ENCODE data around the gene SPEG. TPM values are rescaled to one million over a fixed set of nuclear protein-coding genes. Genes with fewer than 3 reads are reported as not detected.

Gene SPEG
- total RNA-seq, 6 experiments from 2014 or later, result 0.24 to 1.5 (median 0.48) TPM

GRCh38 chr2:219466816-219467735 is 32.4 kb downstream of the SPEG start:
- H3K36me3 ChIP-seq, result no peaks in the 10 kb centered on the region
- intact Hi-C loops (cut with DNase I), result no loop called here
- H3K27ac ChIP-seq, result no peak overlapping the region
- DNase-seq, result no peak
- no peaks in the 10 kb centered on the region for H3K27me3 ChIP-seq
- 70% methylated on average over 7 of the region's 28 CpGs for WGBS (ENCODE audit: insufficient coverage, low coverage, low lambda C conversion rate, missing lambda C conversion rate)
- no peak overlapping the region for H3K4me3 ChIP-seq
- no peaks in the 10 kb centered on the region for H3K4me1 ChIP-seq
- TF ChIP-seq POLR2A (IDR thresholded peaks at IDR 0.05) (no peak), CTCF (IDR thresholded peaks at IDR 0.05) (no peak)
- ATAC-seq, result no peak
- no peaks in the 10 kb centered on the region for H3K9me3 ChIP-seq

GRCh38 chr2:219467736-219468075 is 33.1 kb downstream of the SPEG start:
- Histone ChIP-seq H3K27me3 (no peaks in the 10 kb centered on the region), H3K27ac (no peak overlapping the region), H3K4me3 (no peak overlapping the region), H3K9me3 (no peaks in the 10 kb centered on the region), H3K4me1 (no peaks in the 10 kb centered on the region), H3K36me3 (no peaks in the 10 kb centered on the region)
- TF ChIP-seq POLR2A (IDR thresholded peaks at IDR 0.05), result no peak
- TF ChIP-seq CTCF (IDR thresholded peaks at IDR 0.05), result no peak
- intact Hi-C loops (cut with DNase I), result no loop called here
- ATAC-seq, result no peak
- no peak for DNase-seq
- 88% methylated on average over 2 of the region's 2 CpGs for WGBS (ENCODE audit: insufficient coverage, low coverage, low lambda C conversion rate, missing lambda C conversion rate)

- no peak overlapping the region for H3K4me3 ChIP-seq
- no peak for ATAC-seq
- no peak overlapping the region for H3K27ac ChIP-seq
- no peaks in the 10 kb centered on the region for H3K4me1 ChIP-seq
- TF ChIP-seq POLR2A (IDR thresholded peaks at IDR 0.05) (no peak), CTCF (IDR thresholded peaks at IDR 0.05) (no peak)
- intact Hi-C loops (cut with DNase I), result no loop called here
- DNase-seq, result no peak
- no peaks in the 10 kb centered on the region for H3K9me3 ChIP-seq
- no CpG with 5 or more reads among the region's 23 CpGs for WGBS (ENCODE audit: insufficient coverage, low coverage, low lambda C conversion rate, missing lambda C conversion rate)
- H3K36me3 ChIP-seq, result no peaks in the 10 kb centered on the region
- H3K27me3 ChIP-seq, result no peaks in the 10 kb centered on the region
These were observed 34.0 kb downstream of the SPEG start for GRCh38 chr2:219468410-219469185.

- Histone ChIP-seq H3K4me3 (no peak overlapping the region), H3K36me3 (no peaks in the 10 kb centered on the region), H3K27me3 (no peaks in the 10 kb centered on the region), H3K27ac (no peak overlapping the region), H3K9me3 (no peaks in the 10 kb centered on the region), H3K4me1 (no peaks in the 10 kb centered on the region)
- DNase-seq (no peak), ATAC-seq (peak in 1 of 4 donors; percentile 22)
- intact Hi-C loops (cut with DNase I), result no loop called here
- no CpG with 5 or more reads among the region's 16 CpGs for WGBS (ENCODE audit: insufficient coverage, low coverage, low lambda C conversion rate, missing lambda C conversion rate)
- TF ChIP-seq CTCF (IDR thresholded peaks at IDR 0.05) (no peak), POLR2A (IDR thresholded peaks at IDR 0.05) (no peak)
These were observed 34.6 kb downstream of the SPEG start for GRCh38 chr2:219469186-219469724.

All from right lobe of liver (tissue), 6 donors.